ENCODE data around the gene CD69.

DNA sequence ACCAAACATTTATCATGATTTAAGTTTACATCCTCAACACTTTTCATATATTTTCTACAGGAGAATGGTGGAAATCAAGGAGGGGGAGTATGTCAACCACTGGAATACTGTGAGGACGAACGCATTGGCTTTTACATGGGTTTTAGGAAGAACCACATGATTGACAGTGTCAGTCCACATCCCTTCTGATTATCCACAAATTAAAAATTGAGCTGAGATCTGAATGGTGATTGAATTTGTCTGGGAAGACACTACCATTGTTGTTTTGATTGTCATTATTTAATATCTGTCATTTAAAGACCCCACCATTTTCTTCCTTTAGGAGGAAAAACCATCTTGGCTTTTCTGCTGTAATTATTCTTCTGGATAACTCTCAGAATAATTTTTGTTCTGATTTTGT lies 35.2 kb upstream of the CD69 start:
- TF ChIP-seq, protein P1, sequence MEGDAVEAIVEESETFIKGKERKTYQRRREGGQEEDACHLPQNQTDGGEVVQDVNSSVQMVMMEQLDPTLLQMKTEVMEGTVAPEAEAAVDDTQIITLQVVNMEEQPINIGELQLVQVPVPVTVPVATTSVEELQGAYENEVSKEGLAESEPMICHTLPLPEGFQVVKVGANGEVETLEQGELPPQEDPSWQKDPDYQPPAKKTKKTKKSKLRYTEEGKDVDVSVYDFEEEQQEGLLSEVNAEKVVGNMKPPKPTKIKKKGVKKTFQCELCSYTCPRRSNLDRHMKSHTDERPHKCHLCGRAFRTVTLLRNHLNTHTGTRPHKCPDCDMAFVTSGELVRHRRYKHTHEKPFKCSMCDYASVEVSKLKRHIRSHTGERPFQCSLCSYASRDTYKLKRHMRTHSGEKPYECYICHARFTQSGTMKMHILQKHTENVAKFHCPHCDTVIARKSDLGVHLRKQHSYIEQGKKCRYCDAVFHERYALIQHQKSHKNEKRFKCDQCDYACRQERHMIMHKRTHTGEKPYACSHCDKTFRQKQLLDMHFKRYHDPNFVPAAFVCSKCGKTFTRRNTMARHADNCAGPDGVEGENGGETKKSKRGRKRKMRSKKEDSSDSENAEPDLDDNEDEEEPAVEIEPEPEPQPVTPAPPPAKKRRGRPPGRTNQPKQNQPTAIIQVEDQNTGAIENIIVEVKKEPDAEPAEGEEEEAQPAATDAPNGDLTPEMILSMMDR (conservative IDR thresholded peaks at IDR 0.05), result no peak
- no peak for TF ChIP-seq EZH2 (IDR thresholded peaks at IDR 0.05; ENCODE audit: low read depth)
